Retinal pigment epithelial cell (primary cell): ENCODE results near the gene ZNF775.

Experiments used
- DNase-seq: peaks from one replicate; pipeline ENCODE4 v3.0.0-alpha.2; 2010; ENCODE audit warnings: low read depth
- H3K4me3 ChIP-seq: 2 replicates; pipeline ENCODE4 v1.5.1; 2011; ENCODE audit warnings: mild to moderate bottlenecking, low read length, control low read depth, moderate library complexity
- CTCF ChIP-seq: conservative IDR thresholded peaks from 2 replicates; pipeline ENCODE4 v1.5.1; 2011; ENCODE audit warnings: low read depth, low read length, control low read depth, inconsistent platforms

ZNF775 gene

GRCh38 chr7:150378853-150379440, at the start of gene ZNF775:
TSS of gene ZNF775 (plus strand) at chr7:150379330. CDS start at chr7:150388471, 9,141 bp downstream.
- DNase-seq, result peak; percentile 77
- H3K4me3 ChIP-seq, result peak within 1 kb of the TSS; percentile 86

GRCh38 chr7:150329331-150330120, 49.6 kb upstream of the ZNF775 start:
- no peak overlapping the region for H3K4me3 ChIP-seq
- no peak for TF ChIP-seq CTCF
- no peak for DNase-seq

More at GRCh38 chr7:150378853-150379440, at the start of gene ZNF775:
- TF ChIP-seq CTCF, result no peak

- H3K4me3 ChIP-seq, result no peak overlapping the region
- no peak for DNase-seq
- TF ChIP-seq CTCF, result no peak
Measured at GRCh38 chr7:150330211-150330885, 48.8 kb upstream of the ZNF775 start.

- TF ChIP-seq CTCF, result no peak
- H3K4me3 ChIP-seq, result no peak overlapping the region
- DNase-seq, result no peak
Measured at GRCh38 chr7:150332852-150333635, 46.1 kb upstream of the ZNF775 start.

GRCh38 chr7:150333659-150334058, 45.5 kb upstream of the ZNF775 start:
- H3K4me3 ChIP-seq, result no peak overlapping the region
- no peak for DNase-seq
- TF ChIP-seq CTCF, result no peak

- no peak for TF ChIP-seq CTCF
- H3K4me3 ChIP-seq, result no peak overlapping the region
- DNase-seq, result no peak
Measured at GRCh38 chr7:150334108-150334507, 45.0 kb upstream of the ZNF775 start.
